IPS-NIHi7 (cell line): Measurements from ENCODE around the gene KCNMA1.

ENCODE experiments used
- DNase-seq: peaks from one replicate; pipeline ENCODE4 v3.0.0; 2012; ENCODE audit warnings: mixed read lengths; ENCODE audit errors: extremely low spot score

Gene KCNMA1

DNA sequence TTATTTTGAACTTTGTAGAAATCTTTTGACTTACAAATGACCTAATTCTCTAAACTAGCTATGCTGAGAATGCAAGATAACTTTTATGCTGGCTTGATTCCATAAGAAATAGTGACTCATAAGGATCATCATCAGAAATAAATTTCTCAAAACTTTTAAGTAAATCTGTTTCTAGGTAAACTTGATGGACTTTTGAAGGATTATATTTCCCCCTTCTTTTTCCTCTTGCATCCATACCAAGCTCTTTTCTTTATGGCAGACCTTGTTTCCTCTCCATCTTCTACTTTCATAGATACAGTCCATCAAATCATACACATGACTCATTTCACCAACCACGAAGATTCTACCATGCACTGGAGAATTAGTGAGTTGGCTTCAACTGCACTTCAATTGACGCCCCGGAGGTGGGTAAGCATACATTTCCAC is 336.3 kb downstream of the KCNMA1 start:
- no peak for DNase-seq

DNA sequence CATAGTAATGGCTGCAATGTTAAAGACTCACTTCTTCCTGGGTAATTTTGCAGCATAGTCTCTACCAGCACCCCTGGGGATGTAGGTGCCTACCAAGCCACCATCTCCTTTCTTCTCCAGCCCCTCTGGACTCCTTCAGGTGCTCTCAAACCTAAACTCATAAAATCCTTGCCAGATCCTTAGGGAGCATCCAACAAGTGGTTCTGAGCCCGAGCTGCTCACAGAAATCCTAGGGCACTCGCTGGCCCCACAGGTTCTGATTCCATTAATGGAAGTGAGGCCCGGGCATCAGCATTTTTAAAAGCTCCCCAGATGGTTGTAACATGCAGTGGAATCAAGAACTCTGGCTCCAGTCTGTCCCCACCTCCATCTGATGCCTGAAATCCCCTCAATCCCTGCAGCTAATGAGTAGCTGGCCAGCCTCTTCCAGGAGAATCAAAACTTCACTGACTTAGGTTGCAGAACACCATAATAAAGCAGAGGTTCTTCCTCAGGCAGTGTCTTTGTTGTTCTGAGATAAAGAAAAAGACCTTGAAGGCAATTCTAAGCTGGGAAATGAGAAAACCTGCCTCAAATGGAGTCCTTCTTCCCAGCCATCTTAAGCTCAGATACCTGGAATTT is 336.8 kb downstream of the KCNMA1 start:
- no peak for DNase-seq

DNA sequence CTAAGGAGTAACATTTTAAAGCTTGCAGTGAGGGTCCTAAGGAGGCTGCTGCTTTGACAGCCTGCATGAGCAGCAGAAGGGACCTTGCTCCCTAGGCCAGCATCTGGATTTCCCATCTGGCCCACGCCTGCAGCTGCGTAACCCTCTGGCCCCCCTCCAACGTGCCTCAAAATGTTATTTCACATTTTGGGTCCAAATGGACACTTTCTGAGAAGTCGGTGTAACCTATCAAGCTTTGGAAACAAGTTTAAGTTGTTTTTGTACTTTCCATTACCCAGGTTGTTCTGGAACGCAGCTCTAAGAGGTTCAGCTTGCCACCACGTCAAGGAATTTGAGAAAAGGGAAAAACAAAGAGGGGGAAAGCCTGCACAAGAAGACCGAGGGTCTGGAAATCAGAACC is 338.3 kb downstream of the KCNMA1 start:
- no peak for DNase-seq

DNA sequence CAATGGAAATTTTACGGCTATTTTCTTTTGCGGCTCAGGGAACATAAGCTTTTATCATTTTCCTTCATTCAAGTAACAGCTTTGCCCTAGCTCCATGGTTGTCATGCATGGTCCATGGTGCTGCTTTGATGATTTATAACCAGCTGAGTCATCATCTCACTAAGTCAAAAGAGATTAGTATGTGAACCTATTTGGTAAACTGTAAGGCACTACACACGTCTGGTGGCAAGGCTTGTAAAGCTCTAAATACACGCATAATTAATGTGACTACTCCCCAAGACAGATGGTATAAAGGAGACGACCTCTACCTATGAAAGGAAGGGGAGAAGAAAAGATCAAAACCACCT is 340.2 kb downstream of the KCNMA1 start:
- DNase-seq: no peak

DNA sequence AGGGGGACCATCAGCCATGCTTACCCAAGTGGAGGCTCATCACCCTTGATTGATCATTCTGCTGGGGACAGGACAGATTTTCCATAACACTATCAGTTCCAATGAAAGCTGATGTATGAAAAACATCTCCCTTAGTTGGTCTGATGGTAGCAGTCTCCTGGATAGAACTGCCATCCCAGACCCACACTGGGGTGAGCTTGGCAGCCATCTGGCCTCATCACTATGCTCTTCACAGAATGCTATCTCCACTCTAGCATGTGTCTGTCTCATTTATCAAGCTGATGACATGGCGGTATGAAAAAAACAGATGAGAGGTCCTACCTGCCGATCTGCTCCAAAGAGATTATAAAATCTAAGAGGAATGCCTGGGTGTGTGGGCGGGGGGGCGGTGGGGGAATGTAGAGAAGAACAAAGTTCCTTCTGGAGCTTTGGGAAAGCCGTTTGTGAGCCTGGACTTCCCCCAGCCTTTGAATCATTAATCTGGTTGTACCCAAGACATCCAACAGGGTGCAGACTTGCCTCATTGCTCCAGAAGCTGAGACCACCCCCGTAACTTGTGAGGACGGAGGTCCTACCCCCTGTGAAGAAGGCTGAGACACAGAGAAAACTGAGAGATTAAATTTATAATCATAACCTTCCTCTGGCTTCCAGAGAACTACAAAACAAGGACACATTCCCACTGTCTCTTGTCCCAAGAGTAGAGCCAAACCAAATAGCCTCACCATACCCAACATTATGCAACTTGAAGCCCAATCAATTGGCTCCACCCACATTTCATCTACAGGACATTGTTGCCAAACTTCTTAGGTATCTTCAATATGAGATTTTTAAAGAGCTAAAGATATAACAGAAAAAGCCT is 340.8 kb downstream of the KCNMA1 start:
- DNase-seq: peak; percentile 50

DNA sequence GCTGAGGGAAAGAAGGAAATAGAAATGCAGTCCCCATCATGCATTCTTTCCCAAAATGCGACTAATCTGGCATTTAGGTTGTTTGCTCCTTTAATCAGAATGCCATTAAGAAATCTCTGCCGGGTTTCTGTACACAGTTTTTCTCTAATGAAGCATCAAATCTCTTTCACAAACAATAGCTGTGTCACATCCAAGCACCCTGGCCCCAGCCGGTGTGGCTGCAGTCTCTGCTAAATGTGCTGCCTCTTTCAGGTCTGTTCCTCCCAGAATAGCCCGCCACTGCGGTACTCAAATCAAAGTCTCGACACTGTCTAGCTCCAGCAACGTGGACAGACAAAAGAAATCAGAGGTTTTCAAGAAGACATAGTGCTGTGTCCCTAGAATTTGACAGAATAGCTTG is 343.8 kb downstream of the KCNMA1 start:
- no peak for DNase-seq

DNA sequence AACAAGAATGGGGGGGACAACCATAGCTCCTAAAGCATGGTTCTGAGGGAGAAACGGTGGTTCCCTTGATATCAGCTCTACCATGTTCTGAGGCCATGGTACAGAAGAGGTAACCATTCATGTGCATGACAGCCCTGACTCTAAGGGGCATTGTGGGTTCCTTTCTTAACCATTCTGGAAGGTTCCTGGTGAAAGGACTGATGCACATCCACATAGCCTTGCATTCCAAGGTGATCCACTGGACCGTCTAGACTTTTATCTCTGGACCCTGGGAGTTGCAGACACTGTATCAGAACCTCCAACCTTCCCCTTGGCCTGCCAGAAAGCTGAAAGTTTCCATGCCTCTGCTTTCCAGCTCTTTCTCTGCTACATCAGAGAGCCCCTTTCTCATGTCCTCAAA is 344.3 kb downstream of the KCNMA1 start:
- no peak for DNase-seq

DNA sequence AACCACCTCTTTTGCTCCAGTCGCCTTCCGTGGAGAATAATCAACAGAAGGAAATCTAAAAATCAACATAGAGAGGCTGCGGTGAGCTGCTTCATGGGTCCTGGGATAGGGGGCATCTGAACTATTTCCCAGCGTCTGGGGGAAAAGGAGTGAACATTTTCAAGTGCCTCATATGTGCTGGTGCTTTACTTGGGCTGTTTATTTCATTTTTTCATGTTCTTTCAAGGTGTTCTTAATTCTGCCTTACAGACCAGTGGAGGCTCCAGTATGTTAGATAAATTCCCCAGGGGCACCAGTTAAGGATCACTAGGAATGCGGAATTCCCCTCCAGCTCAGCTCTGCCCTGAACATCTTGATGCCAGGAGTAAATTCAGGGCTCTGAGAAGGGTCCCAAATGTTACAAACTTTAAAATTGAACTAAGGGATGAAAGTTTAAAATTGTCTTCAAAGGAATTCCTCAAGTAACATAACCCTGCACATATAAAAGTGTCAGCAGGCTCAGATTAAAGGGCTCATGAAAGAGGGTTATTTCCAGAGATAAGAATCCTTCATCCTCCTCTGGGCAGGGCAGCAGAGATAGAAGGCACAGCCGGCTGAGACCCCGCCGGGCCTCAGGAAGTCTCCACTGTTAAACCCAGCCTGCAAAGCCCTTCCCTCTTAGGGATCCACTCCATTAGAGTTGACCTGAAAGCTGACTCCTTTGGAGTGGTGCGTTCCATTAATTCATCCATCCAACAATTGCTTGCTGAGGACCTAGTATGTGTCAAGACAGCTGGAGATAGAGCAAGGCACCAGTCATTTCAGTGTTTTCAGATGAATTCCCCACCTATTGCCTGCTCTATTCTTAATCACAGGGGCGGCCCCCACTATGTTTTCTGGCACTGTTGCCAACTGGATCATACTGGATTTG is 345.8 kb downstream of the KCNMA1 start:
- peak; percentile 29 for DNase-seq

DNA sequence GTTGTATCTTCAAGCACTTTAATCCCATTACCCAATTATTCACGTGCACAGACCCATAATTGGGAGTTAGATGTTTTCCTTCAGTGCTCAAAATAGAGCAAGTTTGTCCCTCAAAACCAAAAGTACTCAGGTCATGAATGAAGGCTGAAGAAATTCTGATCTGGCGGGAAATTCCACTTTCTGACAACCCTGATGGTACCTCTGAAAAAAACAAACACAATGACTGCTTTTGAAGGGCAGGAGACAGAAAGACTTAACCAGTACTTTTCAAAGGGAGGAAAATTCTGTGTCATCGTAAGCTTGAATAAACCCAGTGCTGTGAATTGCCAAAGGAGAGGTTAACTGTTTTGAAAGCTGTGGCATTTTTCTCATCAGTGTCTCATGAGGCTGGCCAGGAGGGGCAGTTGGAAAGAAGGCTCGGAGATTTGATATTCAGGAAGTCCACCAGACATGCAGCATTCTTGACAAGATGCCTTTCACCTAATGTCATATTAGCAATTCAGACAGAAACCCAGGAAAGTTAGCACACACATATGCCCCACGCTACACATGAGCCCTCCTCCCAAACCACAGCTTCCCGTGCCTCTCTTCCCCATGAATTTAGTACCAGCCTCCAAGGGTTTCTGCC is 347.0 kb downstream of the KCNMA1 start:
- DNase-seq: no peak

DNA sequence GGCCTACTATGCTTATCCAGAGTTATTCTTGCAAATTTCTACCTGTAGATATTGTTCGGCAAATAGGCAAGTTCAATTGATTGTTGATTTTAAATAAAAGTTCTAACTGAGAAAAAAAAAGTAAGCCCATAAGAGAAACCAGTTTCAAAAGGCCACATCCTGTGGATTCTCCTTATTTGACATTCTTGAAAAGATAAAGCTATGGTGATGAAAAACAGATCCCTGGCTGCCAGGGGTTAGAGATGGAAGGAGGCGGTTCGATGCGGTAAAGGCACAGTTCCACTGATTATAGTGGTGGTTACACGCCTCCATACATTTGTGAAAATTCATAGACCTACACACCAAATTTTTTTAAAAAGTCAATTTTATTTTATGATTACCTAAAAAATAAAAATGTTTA is 347.8 kb downstream of the KCNMA1 start:
- DNase-seq: no peak

DNA sequence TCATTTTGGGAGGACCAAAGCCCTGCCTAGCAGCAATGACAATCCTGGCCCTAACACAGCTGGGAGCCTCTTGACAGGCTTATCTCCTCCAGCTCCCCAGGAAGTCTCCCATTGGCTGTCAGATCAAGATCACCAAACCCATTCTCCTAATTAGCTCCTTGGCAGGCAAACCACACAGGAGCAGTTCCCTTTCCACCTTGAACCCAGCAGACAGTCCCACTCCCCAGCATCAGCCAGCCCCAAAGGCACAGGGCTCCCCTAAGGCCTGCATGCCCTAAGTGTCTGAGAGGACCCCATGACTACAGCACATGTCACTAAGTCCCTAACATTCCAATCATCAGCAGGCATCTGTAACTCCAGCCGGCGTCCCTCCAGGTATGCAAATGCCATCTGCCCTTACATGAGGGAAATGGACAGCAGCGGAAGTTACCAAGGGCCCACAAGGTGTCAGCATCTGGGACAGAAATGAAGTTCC is 348.5 kb downstream of the KCNMA1 start:
- DNase-seq: peak; percentile 31

DNA sequence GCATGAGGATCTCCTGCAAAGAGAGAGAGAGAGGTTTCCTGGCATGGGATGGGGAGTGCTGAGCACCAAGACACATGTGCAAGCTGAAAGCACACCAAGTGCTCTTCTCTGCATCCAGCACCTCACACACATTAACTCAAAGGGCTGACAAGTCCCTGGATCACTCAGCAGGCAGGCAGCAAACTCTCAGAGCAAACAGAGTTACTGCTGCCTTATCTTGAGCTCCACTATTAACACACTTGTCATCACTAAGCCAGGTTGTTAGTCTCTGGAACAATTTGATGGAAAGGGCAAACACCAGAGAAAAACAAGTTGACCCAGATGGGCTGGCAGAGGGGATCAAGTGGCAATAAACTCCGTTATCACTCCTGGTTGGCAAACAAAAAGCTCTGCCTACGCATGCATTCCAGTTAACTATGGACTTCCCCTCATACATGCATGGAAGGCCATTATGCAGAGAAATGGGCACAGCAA is 349.9 kb downstream of the KCNMA1 start:
- no peak for DNase-seq

DNA sequence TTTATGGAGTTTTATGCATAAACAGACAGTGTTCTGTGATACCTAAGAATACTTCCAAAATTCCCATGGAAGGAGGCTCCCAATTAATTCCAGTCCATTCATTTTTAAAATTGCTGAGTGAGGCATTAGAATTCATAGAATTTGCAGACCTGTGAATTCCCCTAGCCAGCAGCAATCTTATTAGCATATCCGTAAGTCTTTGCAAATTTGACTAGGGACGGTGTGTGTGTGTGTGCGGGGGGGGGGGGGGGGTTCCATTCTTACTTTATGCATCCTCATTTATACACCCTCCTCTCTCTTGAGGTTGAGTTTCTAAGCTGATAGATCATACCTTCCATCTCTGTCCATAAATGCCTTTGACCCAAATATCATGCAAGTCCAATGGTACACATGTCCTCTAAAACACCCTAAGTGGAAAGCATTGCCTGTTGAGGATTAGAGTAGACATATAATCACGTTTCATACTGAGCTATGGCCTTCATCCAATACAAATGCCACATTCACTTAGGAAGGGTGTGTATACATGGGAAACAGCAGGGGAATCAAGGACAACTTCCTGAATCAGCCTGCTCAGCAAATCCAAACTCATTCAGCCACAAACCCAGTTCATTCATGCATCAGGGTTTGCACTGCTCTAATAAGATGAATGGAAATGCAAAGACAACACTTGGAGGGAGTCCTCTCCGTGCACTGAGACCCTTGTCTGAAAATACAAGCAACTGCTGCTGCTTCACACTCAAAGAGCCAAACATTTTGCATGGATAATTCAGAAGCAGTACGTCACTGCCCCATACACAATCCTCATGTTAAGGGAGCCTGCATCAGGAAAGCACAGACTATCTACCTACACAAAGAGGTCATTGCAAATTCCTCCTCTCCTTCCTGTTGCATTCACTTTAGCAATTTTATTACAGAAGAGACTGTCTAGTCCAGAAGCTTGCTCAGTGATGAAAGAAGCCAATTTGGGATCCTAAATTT is 350.8 kb downstream of the KCNMA1 start:
- DNase-seq: no peak

DNA sequence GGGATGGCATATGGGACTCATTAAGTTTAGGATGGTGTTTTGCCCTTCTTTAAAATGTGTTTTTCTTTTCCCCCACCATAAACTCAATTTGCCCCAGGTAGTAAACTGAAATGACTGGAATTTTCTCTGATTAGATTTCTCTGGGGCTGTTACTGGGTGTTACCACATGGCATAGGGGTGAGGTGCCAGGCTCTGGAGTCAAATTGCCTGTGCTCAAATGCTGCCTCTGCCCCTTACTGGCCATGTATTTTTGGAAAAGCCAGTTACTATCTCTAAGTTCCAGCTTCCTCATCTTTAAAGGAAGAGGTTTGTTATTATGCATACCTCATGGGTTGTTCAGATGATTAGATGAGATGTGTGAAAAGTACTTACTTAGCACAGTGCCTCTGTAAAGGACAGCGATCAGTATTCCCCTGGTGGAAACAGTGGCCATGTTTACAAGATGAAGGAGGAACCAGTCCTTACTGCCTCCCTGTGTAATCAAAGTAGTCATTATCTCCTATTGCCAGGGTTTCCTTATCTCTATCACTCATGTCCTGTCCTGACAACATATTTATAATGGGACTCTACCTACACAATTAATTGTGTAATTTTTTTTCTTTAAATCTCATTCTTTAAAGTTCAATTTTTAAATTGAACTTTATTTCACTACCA is 352.0 kb downstream of the KCNMA1 start:
- DNase-seq: no peak

DNA sequence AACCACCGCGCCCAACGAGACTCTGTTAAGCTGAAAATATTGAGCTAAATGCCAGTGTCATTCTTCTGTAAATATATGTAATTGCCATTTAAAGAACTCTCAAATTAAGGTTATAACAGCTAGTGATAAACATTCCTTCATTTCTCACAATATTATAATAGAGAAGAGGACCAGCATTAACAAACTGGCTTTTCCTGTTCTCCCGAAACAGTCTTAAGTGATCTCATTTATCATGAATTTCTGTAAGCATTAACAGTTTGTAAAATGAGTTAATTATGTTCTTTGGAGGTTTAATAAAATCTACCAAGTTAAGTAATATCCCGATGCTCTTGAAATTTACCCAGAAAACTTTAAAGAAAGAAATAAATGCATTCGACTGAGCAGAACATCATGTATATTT is 352.8 kb downstream of the KCNMA1 start:
- no peak for DNase-seq

DNA sequence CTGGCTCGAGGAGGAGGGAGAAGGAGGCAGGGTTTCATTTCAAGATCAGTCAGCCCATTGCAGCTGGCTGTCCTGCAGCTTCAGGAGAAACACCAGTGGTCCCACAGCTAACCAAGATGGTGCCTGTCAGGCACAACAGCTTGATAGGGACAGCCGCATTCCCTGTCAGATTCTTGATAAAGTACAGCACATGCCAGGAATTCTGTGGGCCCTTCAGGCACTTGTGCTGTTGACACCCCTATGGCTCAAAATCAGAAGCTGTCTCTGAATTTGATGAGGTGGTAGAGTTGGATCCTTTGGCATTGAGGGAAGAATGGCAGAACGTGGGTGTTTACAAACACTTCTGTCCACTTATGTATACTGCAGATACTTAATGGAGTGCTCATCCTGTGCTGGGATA is 354.3 kb downstream of the KCNMA1 start:
- DNase-seq: no peak

DNA sequence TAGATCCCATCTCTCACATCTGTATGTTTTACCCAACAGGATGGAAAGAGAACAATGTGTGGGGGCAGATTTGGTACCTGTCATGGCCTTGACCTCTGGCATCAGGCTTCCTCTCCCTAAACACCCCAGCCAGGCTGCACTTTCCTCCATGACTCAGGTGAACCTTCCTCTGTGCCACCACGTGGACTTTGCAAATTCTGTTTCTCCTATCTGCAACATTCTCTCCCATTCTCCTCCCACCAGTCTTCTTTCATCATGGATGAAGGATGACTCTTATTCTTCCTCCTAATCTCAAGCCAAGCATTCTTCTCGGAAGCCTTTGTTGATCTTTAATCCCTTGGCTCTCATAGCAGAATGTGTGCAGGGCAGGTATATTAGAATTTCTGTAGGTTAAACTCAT is 355.4 kb downstream of the KCNMA1 start:
- DNase-seq: no peak

DNA sequence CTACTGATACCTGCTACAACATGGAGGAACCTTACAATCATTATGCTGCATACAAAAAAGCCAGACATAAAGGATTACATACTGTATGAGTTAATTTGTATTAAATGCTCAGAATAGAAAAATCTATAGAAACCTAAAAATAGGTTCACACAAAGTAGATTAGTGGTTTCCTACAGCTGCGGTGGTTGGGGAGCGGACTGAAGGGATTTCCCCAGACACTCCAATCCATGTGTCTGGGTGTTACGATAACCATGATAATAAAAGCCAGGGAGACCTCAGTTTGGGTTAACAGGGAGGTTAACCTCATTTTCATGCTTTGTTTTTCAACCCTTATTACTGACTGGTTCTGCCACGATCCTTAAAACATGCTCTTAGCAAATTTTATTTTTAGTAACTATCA is 355.9 kb downstream of the KCNMA1 start:
- no peak for DNase-seq

DNA sequence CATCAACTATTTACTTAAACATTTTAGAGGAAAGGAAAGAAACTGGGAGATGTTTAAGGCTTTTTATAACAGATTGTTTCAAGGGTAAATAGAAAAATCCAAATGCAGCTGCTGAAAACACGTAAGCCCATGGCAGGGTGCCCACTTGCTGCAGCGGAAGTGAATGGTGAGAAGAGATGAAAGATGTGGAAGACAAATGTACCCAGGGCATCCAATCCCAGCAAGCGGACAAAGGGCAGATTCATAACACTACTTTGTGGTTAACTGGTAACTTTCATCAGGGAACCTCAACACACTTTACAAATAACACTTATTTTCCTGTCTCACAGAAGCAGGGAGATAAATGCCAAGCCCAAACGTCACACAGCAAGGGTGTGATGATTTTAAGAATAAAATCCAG is 358.4 kb downstream of the KCNMA1 start:
- no peak for DNase-seq
